ENCODE results near the gene TTYH3. TPM values are rescaled to one million over a fixed set of nuclear protein-coding genes. Genes with fewer than 3 reads are reported as not detected.
"Not testable (repeated sequence)": the region's sequence is repeated elsewhere in the genome, so short reads cannot be mapped to it uniquely, and the experiment has no call there.

Gene TTYH3
- total and polyA plus RNA-seq, 9 of the 15 experiments (the other 6 are each of a cell fraction or from before 2014, with no cell fraction given) = 0.01 to 5.5 (median 1.1) TPM

DNA sequence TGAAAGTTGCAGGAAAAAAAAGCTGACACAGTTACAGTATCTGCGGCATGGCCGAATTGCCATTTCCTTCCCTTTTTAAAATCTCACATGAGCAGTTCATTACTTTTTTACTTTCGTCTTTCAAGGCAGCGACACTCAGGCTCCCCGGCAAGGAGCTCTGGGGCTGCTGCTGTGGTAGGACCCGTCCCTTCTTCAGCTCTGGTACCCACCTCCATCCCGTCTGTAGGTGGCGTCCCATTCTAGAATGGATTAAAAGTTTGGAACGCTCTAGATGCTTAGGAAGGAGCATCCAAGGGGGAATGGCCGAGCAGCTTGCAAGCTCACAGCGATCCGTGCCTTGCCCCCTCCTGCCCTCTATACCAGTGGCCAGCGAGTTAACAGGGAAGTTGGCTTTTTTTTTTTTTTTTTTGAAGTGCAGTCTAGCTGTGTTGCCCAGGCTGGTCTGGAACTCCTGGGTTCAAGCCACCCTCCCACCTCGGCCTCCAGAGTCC lies 22.8 kb upstream of the TTYH3 start (continued):
- TF ChIP-seq, protein P1, sequence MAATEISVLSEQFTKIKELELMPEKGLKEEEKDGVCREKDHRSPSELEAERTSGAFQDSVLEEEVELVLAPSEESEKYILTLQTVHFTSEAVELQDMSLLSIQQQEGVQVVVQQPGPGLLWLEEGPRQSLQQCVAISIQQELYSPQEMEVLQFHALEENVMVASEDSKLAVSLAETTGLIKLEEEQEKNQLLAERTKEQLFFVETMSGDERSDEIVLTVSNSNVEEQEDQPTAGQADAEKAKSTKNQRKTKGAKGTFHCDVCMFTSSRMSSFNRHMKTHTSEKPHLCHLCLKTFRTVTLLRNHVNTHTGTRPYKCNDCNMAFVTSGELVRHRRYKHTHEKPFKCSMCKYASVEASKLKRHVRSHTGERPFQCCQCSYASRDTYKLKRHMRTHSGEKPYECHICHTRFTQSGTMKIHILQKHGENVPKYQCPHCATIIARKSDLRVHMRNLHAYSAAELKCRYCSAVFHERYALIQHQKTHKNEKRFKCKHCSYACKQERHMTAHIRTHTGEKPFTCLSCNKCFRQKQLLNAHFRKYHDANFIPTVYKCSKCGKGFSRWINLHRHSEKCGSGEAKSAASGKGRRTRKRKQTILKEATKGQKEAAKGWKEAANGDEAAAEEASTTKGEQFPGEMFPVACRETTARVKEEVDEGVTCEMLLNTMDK (IDR thresholded peaks at IDR 0.05; ENCODE audit: borderline replicate concordance, insufficient read depth, low read depth, low read length, poor library complexity, severe bottlenecking) = peak; percentile 28
- TF ChIP-seq, protein P2, sequence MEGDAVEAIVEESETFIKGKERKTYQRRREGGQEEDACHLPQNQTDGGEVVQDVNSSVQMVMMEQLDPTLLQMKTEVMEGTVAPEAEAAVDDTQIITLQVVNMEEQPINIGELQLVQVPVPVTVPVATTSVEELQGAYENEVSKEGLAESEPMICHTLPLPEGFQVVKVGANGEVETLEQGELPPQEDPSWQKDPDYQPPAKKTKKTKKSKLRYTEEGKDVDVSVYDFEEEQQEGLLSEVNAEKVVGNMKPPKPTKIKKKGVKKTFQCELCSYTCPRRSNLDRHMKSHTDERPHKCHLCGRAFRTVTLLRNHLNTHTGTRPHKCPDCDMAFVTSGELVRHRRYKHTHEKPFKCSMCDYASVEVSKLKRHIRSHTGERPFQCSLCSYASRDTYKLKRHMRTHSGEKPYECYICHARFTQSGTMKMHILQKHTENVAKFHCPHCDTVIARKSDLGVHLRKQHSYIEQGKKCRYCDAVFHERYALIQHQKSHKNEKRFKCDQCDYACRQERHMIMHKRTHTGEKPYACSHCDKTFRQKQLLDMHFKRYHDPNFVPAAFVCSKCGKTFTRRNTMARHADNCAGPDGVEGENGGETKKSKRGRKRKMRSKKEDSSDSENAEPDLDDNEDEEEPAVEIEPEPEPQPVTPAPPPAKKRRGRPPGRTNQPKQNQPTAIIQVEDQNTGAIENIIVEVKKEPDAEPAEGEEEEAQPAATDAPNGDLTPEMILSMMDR (IDR thresholded peaks at IDR 0.05 in 2 of 3, conservative IDR thresholded peaks at IDR 0.05 in 1 of 3; ENCODE audit: insufficient read depth in 2 of 3, low read depth in 1 of 3, low read length in 3 of 3) = peak; percentile 54 to 70 (median 65)
- TF ChIP-seq, protein P3, sequence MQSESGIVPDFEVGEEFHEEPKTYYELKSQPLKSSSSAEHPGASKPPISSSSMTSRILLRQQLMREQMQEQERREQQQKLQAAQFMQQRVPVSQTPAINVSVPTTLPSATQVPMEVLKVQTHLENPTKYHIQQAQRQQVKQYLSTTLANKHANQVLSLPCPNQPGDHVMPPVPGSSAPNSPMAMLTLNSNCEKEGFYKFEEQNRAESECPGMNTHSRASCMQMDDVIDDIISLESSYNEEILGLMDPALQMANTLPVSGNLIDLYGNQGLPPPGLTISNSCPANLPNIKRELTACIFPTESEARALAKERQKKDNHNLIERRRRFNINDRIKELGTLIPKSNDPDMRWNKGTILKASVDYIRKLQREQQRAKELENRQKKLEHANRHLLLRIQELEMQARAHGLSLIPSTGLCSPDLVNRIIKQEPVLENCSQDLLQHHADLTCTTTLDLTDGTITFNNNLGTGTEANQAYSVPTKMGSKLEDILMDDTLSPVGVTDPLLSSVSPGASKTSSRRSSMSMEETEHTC (IDR thresholded peaks at IDR 0.05) = no peak

DNA sequence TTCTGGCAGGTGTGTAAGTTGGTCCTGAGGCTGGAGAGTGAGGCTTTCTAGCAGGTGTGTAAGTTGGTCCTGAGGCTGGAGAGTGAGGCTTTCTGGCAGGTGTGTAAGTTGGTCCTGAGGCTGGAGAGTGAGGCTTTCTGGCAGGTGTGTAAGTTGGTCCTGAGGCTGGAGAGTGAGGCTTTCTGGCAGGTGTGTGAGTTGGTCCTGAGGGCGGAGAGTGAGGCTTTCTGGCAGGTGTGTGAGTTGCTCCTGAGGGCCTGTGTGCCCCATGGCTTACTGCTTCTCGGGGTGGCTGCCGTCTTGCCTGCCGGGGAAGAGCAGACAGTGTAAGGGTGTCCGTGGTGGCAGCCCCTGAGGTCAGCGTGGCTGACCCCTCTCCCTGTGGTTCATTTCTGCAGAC lies 22.1 kb upstream of the TTYH3 start:
- POLR2A ChIA-PET; H4K20me1 ChIP-seq (replicated peaks; ENCODE audit: control insufficient read depth, insufficient read depth, low read length); H3K9me1 ChIP-seq (ENCODE audit: control insufficient read depth, insufficient read depth, low read length); BruUV-seq (replicated peaks); H3K4me2 ChIP-seq (ENCODE audit: insufficient read depth, low read length); H2AFZ ChIP-seq (ENCODE audit: low read depth, low read length); CTCF ChIA-PET (ENCODE audit: low intra/inter-chr PET ratio); H3K27ac ChIP-seq (ENCODE audit: extremely low read depth, low read depth, low read length); ATAC-seq; H3K4me3 ChIP-seq; intact Hi-C loops (cut with micrococcal nuclease); FAIRE-seq; H3K27me3 ChIP-seq (ENCODE audit: control insufficient read depth in 2 of 2, insufficient read depth in 2 of 2, low read length in 2 of 2); H3K36me3 ChIP-seq (ENCODE audit: control insufficient read depth, insufficient read depth, low read length); H3K9me3 ChIP-seq (replicated peaks; ENCODE audit: control insufficient read depth, insufficient read depth, low read depth, low read length); DNase-seq (ENCODE audit: extremely low read depth in 1 of 4, low spot score in 3 of 4); H3K79me2 ChIP-seq (ENCODE audit: control insufficient read depth, insufficient read depth, low read length); in situ Hi-C loops (cut with MboI): not testable (repeated sequence)
- Histone ChIP-seq H3K4me1 (replicated peaks in 1 of 2; ENCODE audit: control insufficient read depth in 2 of 2, insufficient read depth in 2 of 2, low read length in 2 of 2) (peaks cover 10 to 46% of the 10 kb centered on the region in 2 experiments; a peak in 4 of 5 replicates), H3K9ac (ENCODE audit: insufficient read depth in 1 of 2, low read depth in 2 of 2, low read length in 2 of 2) (peak overlapping the region in 1 of 2 experiments; percentile 55; a peak in 1 of 4 replicates)
- 19% methylated on average over 4 of the region's 6 CpGs for WGBS (ENCODE audit: insufficient coverage, low coverage, missing lambda C conversion rate)
